Measurements from ENCODE around the gene CCNB3.

The CCNB3 gene

DNA sequence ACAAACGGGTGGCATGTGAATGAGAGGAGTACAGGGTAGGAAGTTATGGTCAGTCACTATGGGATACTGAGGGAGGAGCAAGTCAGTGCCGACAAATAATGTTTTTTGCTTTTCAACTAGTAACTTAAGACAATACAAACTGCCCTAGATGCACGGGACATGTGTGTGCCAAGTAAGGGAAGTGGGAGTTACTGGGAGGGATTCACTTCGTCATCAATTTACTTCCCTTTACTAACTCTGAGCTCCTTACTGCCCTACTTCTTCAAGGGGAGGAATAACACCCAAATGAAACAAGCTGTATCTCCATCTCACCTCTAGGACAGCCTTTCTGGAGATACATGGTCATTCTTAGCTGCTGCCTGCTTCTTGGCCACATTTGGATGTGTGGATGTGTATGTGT is 168.4 kb downstream of the CCNB3 start:
- no peak for DNase-seq

DNA sequence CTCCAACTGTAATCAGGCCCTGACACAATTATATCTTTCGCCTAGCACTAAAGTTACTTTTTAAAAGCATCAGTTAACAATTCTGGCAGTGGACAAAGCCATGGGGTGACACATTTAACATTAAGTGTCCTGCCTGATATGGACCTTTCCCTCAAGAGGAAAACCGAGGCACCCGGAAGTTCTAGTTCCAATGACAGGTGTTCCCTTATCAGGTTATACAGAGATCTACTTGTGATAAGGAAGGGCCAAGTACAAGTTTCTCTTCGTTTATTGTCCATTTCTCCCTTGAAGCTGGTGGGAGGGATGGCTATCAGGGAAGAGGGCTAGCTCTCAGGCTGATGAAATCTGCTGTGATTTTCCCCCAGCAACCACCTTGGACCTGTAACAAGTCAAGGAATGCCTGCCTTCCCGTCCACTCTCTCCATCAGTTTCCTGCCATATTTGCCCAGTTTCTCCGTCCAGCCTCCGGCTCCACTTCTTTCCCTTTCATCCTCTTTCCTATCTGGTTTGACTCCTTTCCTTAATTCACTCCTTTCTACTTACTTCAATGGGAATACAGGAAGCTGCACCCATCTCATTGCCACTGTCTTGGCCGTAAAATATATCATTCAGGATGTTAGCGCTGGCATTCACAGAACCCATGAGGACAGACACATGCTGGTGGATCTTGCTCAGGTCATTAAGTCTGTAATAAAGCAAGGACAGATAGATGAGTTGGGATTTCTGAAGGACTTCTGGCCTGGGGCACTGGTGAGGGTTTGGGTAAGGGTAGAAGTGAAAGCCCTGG is 171.1 kb downstream of the CCNB3 start:
- no peak for DNase-seq

DNA sequence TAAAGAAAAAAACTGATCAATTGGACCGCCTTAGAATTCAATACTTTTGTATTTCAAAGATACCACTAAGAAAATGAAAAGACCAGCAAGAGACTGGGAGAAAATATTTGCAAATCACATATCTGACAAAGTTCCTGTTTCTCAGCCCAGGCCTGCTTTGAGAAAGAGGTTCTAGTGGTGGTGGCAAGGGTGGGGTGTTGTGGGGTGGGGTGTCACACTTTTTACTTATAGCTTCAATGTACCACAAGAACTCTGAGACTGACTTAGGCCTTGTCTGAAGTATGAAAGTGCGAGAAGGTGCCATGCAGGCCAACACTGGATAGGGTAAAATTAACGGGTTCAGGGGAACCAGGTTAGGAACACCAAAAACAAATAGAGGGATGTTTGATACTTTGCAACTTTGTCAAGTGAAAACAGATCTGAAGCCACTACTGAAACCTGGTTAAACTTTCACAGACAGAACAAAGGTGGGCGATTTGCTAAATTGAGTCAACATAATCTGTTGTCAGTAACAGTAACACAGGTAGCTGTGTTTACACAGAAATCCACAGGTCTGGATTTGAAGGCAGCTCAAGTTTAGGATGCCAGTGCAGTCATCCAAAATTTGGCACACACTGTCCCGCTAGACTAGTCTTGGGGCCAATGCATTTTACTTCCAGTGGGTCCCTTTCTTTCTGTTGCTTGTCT is 177.3 kb downstream of the CCNB3 start:
- DNase-seq = no peak

DNA sequence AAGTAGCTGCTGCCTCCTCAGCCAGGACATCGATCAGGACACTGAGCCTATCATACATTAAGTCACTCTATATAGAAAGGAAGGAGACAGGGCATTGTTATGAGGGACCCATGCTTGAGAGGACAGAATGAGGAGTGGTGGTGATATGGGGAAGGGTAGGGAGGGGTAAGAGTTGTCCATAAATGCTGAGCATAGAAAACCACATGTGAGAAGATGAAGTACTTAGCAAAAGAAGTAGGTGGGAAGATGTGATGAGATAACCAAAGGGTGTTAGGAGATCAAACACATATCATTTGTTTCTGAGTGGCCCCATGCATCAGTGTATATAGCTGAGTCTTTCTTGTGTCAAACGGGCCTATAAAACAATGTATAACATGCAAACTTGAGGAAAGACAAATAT is 182.0 kb downstream of the CCNB3 start:
- DNase-seq = no peak

DNA sequence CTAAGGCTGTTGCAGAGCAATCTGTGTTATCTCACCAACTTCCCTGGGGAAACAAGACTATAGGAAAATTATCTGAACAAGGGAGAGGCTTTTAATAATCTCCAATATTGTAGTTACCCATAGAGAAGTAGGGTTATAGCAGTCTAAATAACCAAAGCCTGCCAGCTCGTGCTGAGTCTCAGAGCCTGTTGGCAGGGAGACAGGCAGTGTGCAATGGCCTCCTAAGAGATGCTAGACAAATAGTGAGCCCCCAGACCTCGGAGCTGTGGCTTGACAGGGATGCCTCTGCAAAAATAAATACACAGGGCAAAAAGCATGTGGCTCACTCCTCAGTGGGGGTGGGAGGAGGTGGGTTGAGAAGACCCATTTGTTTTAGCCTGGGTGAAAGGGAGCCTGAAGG is 189.3 kb downstream of the CCNB3 start:
- no peak for DNase-seq

All from NCI-H187 (cell line).